GM19238 (cell line): ENCODE measurements around the gene KRTAP1-4.
"Not testable (repeated sequence)": the region's sequence is repeated elsewhere in the genome, so short reads cannot be mapped to it uniquely, and the experiment has no call there.

Experiments
- DNase-seq: peaks from one replicate; pipeline ENCODE4 v3.0.0; 2011; ENCODE audit warnings: low spot score; ENCODE audit not compliant: insufficient read length

The KRTAP1-4 gene

DNA sequence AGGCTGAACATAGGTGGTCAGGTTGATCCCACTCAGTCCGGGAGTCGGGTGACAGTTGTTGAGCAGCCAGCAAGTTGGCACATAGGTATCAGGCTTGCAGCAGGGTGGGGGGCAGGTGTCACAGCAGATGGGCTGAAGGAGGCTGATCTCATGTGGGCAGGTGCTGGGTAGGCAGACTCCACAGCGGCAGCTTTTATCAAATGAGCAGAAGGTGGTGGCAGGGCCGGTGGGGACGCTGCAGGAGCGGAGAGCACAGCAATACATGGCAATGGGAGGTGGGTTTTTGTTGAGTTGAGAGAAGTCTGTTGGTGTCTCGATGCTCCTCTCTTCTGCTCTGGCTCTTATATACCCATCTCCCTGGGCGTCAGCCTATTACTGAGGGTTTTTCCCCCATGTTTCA lies 21.2 kb downstream of the KRTAP1-4 start, which contains the start of gene KRTAP3-1:
KRTAP3-1 (minus strand) TSS at position 318 of the 400 bp plus-strand sequence; CDS start at position 264, 54 bp downstream.
- no peak for DNase-seq

DNA sequence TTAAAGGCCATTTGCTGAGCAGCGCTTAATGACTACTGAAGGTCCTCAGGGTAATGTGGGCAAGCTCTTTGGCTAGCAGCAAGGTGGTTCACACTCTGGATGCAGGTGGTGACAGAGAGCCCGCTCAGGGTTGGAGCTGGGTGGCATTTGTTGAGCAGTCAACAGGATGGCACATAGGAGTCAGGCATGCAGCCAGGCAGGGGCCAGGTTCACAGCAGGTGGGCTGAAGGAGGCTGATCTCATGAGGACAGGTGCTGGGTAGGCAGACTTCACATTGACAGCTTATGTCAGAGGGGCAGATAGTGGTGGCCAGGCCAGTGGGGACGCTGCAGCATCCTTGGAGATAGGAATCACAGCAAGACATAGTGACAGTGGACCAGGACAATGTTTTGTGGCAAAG lies 25.6 kb downstream of the KRTAP1-4 start:
- no peak for DNase-seq

DNA sequence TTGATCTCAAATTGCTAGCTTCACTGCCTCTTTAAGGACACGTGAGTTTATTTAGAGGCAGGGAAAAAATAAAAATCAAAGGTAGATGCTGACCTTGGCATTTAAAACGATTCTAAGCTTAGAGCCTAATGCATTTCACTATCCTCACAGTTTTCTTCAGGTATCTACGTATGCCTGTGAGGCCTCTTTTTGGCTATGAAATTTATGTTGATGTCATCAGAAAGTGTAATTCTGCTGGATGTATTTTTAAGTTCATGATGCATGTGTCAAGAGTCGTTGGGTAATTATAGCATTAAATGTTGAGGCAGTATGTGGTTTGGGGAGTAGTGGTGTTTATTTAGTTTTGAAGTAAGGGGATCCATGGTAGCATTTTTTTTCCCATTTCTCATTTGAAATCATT lies 26.1 kb downstream of the KRTAP1-4 start:
- no peak for DNase-seq

DNA sequence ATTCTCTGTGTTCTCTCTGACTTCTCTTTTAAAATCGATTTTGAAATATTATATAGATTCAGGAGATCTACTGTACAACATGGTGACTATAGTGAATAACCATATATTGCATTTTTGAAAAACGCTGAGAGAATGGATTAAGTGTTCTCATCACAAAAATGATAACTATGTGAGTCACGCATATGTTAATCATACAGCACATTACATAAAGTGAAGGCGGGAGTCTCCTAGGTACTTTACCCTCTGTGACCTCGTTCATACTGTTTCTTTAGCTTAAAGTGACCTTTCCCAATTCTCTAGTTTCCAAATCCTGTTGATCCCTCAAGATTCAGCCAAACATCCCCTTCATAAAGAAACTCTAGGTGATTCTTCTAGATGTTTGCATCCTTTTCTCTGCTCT lies 27.2 kb downstream of the KRTAP1-4 start:
- no peak for DNase-seq

GRCh38 chr17:41001795-41002194 lies 28.2 kb downstream of the KRTAP1-4 start:
- DNase-seq: no peak

DNA sequence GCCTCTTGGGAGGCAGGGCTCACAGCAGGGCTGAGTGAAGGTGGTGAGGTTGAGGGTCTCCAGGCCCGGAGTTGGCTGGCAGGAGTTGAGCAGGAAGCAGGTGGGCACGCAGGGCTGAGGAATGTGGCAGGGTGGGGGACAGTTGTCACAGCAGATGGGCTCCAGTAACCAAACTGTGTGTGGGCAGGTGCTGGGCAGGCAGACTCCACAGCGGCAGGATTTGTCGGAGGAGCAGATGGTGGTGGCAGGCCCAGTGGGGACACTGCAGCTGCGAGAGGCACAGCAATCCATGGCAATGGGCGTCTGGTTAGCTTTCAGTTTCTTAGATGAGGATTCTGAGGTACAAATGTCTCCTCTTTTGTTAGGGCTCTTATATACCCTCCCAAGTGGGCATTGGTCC lies 30.4 kb downstream of the KRTAP1-4 start, which contains the start of gene KRTAP3-2:
KRTAP3-2 (minus strand) TSS at position 344 of the 400 bp plus-strand sequence; CDS start at position 291, 53 bp downstream.
- DNase-seq: not testable (repeated sequence)

DNA sequence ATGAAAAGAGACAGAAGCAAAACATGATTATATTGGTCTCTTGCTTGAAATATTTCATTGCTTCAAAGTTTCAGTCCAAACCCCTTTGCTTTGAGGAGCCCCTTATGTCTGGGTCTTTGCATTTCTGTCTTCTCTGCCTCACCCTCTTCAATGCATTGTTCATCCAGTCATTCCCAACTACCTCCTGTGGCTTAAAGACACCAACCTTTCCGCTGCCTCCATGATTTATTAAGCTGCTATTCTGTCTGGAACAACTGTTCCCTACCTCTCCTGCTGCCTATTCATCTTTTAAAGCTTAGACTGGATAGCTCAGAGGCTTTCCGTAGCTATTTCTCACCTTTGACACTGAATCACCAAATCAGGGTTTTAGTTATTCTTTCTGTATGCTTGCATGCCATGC lies 32.6 kb downstream of the KRTAP1-4 start:
- DNase-seq: no peak

DNA sequence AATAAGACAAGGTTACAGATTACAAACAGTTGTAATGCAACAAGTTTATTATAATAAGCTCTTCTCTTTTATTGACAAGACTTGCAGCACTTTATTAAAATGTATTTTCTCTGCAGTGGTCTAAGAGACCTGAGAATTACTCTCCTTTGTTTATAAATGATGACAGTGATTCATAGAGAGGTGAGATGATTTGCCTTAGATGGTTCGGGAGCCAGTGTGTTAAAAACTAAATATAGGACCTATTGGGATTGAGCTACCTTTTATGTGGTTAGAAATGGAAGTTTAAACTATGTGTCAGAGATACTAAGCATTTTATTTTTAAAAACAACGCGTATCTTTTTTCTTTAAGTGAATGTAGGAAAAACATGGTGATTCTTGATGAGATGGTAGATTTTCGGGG lies 33.2 kb downstream of the KRTAP1-4 start:
- DNase-seq: no peak

DNA sequence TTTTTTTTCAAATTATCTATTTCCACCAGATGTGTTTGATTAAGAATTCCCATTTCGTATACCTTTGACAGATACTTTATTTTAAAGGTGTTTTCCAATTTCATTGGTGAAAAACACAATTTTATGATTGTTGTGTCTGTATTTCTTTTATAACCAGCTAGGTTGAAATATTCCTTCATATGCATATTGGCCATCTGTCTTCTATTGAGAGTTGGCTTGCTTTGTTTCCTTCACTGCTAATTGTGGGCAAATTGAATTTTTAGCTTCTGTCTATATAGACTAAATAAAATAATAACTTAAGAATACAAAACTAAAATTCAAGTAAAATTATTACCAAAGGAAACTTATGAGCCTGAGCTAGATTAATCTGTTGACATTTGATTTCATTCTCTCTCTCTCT lies 34.9 kb downstream of the KRTAP1-4 start:
- DNase-seq: no peak

GRCh38 chr17:40993839-40994238 lies 36.2 kb downstream of the KRTAP1-4 start, which contains the start of gene KRTAP3-3:
Gene KRTAP3-3 (minus strand): TSS chr17:40994164. CDS start chr17:40994097, 67 bp downstream.
- DNase-seq: no peak

DNA sequence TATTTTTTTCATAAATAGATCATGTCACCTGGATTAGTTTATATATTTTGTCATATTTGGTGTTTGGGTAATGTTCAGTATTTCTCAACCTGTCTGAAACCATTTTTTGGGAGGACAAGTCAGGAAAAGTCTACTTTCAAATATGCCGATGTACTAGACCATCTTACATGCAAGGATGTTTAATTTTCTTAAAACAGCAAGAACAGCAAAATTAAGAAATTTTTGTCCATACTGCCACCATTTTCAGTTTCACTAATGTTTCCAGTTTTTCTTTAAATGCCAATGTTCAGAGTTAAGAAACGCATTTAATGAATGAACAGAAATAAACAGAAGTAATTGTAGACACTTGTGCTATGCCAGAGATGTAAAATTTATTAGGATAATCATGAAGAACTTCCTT lies 36.9 kb downstream of the KRTAP1-4 start:
- no peak for DNase-seq

DNA sequence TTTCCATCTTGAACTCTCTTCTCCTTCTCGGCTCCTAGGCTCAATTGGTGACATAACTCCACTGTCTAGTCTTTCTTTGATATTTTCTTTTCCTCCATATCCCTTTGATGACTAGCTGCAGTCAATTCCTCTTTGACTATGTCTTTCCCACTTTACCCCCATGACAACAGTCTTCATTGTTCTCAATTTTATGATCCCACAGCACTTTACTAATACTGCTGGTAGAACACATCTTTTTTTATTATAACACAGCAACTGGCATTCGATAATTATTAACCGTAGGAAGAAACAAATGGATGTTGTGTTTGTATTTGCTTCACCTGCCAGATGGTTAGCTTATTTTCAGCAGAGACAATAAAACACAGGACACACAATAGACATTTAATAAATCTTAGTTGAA lies 37.3 kb downstream of the KRTAP1-4 start:
- DNase-seq: no peak

DNA sequence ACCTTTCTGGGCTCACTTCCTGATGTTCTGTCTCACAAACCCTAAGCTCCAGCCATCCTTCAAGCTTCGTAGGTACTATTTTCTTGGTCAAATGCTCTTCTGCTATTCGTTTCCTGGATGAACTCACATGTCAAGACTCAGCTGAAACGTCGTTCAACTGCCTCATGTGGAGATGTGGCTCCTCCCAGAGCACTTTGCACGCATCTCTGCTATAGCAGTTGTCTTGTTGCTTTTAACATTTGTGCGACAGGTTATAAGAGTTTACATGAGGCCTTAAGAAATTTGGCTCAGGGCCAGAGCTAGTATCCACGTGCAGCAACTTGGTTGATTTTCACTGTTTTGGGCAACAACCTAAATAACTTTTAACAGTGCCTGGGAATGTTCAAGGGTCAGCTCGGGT lies 43.1 kb downstream of the KRTAP1-4 start:
- no peak for DNase-seq

DNA sequence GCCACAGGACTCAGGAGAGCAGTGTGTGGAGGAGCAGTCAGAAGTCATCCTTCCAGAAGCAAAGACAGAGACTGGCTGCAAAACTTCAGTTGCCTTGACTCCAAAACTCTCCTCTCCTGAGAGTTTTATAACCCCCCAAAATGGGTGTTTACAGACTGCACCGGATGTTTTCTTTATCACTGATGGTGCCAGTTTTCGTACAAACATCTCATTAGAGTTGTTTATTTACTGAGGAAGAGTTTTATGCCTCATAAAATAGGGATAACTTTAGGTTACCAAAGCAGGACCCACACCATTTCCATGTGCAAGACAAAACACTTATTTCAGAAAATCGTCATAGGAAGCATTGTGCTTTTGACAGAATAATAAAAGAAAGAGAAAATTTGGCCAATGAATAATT lies 45.8 kb downstream of the KRTAP1-4 start, which contains the start of gene KRT40:
KRT40 (minus strand) TSS at position 101 of the 400 bp plus-strand sequence; CDS start at position 48, 53 bp downstream.
- DNase-seq: no peak

- no peak for DNase-seq
Measured at GRCh38 chr17:40981115-40981514, 48.9 kb downstream of the KRTAP1-4 start.

DNA sequence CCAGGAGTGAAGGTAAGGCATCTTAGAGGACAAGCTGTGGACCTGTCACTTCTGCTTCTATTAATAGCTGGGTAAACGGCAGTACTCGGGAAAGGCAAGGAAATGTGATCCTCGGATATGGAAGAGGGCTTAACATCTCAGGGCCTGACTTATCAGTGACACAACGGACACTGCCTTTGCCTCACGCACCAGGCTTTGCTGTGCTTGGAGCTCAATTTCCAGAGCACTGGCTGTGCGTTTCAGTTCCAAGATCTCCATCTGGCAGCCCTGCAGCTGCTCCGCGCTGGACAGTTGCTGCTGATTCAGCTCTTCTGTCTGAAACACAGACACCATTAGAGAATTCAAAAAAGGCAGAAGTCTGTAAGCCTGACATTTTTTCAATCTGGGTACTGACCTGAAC lies 49.4 kb downstream of the KRTAP1-4 start:
- DNase-seq: no peak

GRCh38 chr17:40980117-40980516 lies 49.9 kb downstream of the KRTAP1-4 start:
- no peak for DNase-seq
